SU-DHL-6 (cell line): ENCODE measurements around the gene MEF2D.

Experiments used
- H2AFZ ChIP-seq: fragments of 200-600 bp; sonication (generic); 2 replicates; pipeline ENCODE4 v1.6.1; 2014; ENCODE audit warnings: low read depth, mild to moderate bottlenecking, moderate library complexity, mixed read lengths, antibody characterized with exemption, low read length; ENCODE audit not compliant: severe bottlenecking
- H3F3A ChIP-seq: fragments of 200-600 bp; shearing (Covaris generic); 2 replicates; pipeline ENCODE4 v1.6.0; 2016; ENCODE audit warnings: antibody characterized with exemption, mild to moderate bottlenecking; ENCODE audit not compliant: insufficient read depth
- H3K27ac ChIP-seq: fragments of 200-600 bp; sonication (generic); 2 replicates; pipeline ENCODE4 v1.5.1; 2016; ENCODE audit warnings: low read depth, mild to moderate bottlenecking, low read length, moderate library complexity, mixed read lengths
- H3K27me3 ChIP-seq: fragments of 200-600 bp; sonication (generic), shearing (Covaris generic); 2 replicates; pipeline ENCODE4 v1.6.0; 2014; ENCODE audit warnings: mild to moderate bottlenecking, low read length
- H3K36me3 ChIP-seq: fragments of 200-600 bp; sonication (generic); 2 replicates; pipeline ENCODE4 v1.6.1; 2014; ENCODE audit warnings: mild to moderate bottlenecking, low read length, mixed read lengths
- H3K4me2 ChIP-seq: fragments of 300-600, 200-600 bp; shearing (Covaris generic), sonication (generic); 2 replicates; pipeline ENCODE4 v1.6.0; 2014; ENCODE audit warnings: low read length, low read depth, mild to moderate bottlenecking; ENCODE audit not compliant: poor library complexity, severe bottlenecking
- H3K4me3 ChIP-seq: fragments of 200-600 bp; sonication (generic); 2 replicates; pipeline ENCODE4 v1.5.1; 2014; ENCODE audit warnings: antibody characterized with exemption, low read length, mild to moderate bottlenecking, mixed read lengths; ENCODE audit not compliant: insufficient read depth, poor library complexity, severe bottlenecking
- H3K79me2 ChIP-seq: fragments of 200-600 bp; sonication (generic); 2 replicates; pipeline ENCODE4 v1.6.1; 2014; ENCODE audit warnings: mild to moderate bottlenecking, low read length, moderate library complexity; ENCODE audit not compliant: insufficient read depth
- H3K9ac ChIP-seq: fragments of 200-600 bp; sonication (generic); 2 replicates; pipeline ENCODE4 v1.7.0; 2014; ENCODE audit warnings: mild to moderate bottlenecking, low read length
- H3K9me2 ChIP-seq: fragments of 200-600 bp; sonication (generic); replicated peaks from 2 replicates; pipeline ENCODE4 v1.6.1; 2014; ENCODE audit warnings: low read length; ENCODE audit not compliant: insufficient read depth
- H3K9me3 ChIP-seq: fragments of 200-600 bp; sonication (generic); 2 replicates; pipeline ENCODE4 v1.6.1; 2014; ENCODE audit warnings: low read length, mixed read lengths; ENCODE audit not compliant: insufficient read depth
- H4K20me1 ChIP-seq: fragments of 200-600 bp; sonication (generic); 2 replicates; pipeline ENCODE4 v1.6.1; 2014; ENCODE audit warnings: low read depth, mild to moderate bottlenecking, antibody characterized with exemption, low read length, moderate library complexity, mixed read lengths
- EZH2phosphoT487 ChIP-seq: fragments of 200-600 bp; sonication (generic), shearing (Covaris generic); conservative IDR thresholded peaks from 2 replicates; pipeline ENCODE4 v1.6.1; 2018; ENCODE audit warnings: mild to moderate bottlenecking, antibody characterized with exemption, low read length, moderate library complexity, mixed read lengths
- TF ChIP-seq, protein P1 (sequence below): fragments of 200-600 bp; sonication (generic); IDR thresholded peaks from one replicate; pipeline ENCODE4 v1.5.1; 2017; ENCODE audit warnings: antibody characterized with exemption, mild to moderate bottlenecking, low read length, moderate library complexity; ENCODE audit not compliant: insufficient read depth, poor library complexity, severe bottlenecking

The MEF2D gene

DNA sequence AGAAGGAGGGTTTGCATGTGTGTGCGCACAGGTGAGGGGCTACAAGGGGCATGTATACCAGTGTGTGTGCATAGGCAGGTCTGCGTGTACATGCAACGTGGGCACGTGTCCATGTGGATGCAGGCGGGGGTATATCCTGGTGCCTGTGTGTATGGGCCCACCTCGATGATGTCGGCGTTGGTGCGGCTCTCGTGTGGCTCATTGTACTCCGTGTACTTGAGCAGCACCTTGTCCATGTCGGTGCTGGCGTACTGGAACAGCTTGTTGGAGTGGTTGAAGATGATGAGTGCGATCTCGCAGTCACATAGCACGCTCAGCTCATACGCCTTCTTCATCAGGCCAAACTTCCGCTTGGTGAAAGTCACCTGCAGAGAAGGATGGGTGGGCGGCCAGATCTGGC is 18.3 kb downstream of the MEF2D start:
- Histone ChIP-seq H3K27me3 (no peaks in the 10 kb centered on the region), H3K79me2 (peaks cover 37% of the 10 kb centered on the region), H3K27ac (peak overlapping the region; percentile 92), H3K9ac (peak overlapping the region; percentile 34; the same call in 1 of the 2 replicates), H3K4me3 (no peak overlapping the region), H3K9me2 (no peaks in the 10 kb centered on the region), H2AFZ (no peak overlapping the region), H3K4me2 (peak overlapping the region; percentile 38), H3K36me3 (no peaks in the 10 kb centered on the region; the same call in 1 of the 2 replicates), H4K20me1 (no peaks in the 10 kb centered on the region), H3K9me3 (no peaks in the 10 kb centered on the region), H3F3A (peaks cover 14% of the 10 kb centered on the region)
- TF ChIP-seq EZH2phosphoT487: no peak
- TF ChIP-seq, protein P1, sequence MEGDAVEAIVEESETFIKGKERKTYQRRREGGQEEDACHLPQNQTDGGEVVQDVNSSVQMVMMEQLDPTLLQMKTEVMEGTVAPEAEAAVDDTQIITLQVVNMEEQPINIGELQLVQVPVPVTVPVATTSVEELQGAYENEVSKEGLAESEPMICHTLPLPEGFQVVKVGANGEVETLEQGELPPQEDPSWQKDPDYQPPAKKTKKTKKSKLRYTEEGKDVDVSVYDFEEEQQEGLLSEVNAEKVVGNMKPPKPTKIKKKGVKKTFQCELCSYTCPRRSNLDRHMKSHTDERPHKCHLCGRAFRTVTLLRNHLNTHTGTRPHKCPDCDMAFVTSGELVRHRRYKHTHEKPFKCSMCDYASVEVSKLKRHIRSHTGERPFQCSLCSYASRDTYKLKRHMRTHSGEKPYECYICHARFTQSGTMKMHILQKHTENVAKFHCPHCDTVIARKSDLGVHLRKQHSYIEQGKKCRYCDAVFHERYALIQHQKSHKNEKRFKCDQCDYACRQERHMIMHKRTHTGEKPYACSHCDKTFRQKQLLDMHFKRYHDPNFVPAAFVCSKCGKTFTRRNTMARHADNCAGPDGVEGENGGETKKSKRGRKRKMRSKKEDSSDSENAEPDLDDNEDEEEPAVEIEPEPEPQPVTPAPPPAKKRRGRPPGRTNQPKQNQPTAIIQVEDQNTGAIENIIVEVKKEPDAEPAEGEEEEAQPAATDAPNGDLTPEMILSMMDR: no peak

DNA sequence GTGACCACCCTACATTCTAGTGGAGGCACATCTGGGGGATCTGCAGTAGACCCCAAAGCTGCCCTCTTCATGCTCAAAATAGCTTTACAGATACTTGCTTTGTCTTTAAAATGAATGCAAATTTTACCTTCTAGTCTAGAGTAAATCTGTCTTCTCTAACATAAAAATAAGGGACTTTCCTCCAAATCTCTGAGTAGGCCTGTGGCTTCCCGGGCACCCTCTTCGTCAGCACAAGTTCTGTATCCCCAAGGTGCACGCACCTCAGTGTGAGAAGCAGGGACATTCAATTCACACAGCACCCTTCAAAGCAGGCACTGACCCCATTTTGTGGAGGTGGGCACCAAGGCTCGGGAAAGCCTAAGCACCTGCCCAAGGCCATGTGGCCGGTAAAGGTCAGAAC is 19.0 kb downstream of the MEF2D start:
- H3K4me2 ChIP-seq: peak overlapping the region; percentile 38
- TF ChIP-seq EZH2phosphoT487: no peak
- H3K36me3 ChIP-seq: no peaks in the 10 kb centered on the region; the same call in 1 of the 2 replicates
- H3K27me3 ChIP-seq: no peaks in the 10 kb centered on the region
- H3K9me2 ChIP-seq: no peaks in the 10 kb centered on the region
- H3K9ac ChIP-seq: peak overlapping the region; percentile 34
- no peak overlapping the region for H3K4me3 ChIP-seq
- H3K9me3 ChIP-seq: no peaks in the 10 kb centered on the region
- no peak overlapping the region for H2AFZ ChIP-seq
- no peaks in the 10 kb centered on the region for H4K20me1 ChIP-seq
- peaks cover 14% of the 10 kb centered on the region for H3F3A ChIP-seq
- peaks cover 30% of the 10 kb centered on the region for H3K79me2 ChIP-seq
- peak overlapping the region; percentile 92 for H3K27ac ChIP-seq

DNA sequence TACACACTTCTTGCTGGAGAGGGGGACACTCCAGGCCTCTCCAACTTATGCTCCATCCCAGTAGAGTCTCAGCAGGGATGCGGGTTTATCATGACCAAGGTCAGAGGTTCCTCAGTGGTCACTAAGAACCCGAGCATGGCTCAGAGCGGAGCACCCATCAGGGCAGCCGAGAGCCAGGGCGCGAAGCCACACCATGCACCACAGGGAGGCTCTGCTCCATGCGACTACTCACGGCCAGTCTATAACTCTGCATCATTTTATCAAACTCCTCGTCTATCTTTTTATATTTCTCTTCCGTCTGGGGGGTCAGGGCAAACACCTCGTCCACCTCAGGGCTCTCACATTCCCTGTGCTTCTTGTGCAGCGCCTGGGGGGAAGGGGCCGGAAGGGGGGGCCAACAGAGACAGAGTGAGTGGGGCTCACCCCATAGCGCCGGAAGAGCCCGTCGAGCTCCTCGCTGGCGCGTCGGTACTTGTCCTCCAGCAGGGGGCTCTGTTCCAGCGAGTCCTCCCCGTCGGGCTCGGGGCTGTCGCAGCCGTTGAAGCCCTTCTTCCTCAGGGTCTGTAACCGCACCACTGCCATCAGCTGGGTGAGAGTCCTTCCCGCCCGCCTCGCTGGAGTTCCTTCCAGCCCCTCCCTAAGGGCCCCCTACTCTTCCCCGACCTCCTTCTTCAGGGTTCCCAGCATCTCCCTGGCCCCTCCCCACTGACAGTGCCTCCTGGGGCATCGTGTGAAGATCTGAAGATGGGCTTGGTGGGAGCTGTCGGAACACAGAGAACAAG is 20.0 kb downstream of the MEF2D start:
- Histone ChIP-seq H3K4me2 (peak overlapping the region; percentile 38), H3K4me3 (no peak overlapping the region)

More for the DNA sequence above, 20.0 kb downstream of the MEF2D start:
- Histone ChIP-seq H3K36me3 (no peaks in the 10 kb centered on the region; the same call in 1 of the 2 replicates), H3K79me2 (peaks cover 22% of the 10 kb centered on the region), H3K27me3 (no peaks in the 10 kb centered on the region), H3K9me2 (no peaks in the 10 kb centered on the region), H3K9ac (peak overlapping the region; percentile 34), H4K20me1 (no peaks in the 10 kb centered on the region), H3K27ac (peak overlapping the region; percentile 92), H3K9me3 (no peaks in the 10 kb centered on the region), H3F3A (peaks cover 14% of the 10 kb centered on the region), H2AFZ (no peak overlapping the region)
- TF ChIP-seq, protein P1: peak; percentile 87
- no peak for TF ChIP-seq EZH2phosphoT487
